Lower leg skin (tissue), 4 donors: ENCODE measurements around the gene TCF7L2. TPM values are rescaled to one million over a fixed set of nuclear protein-coding genes. Genes with fewer than 3 reads are reported as not detected.
"Not testable (repeated sequence)": the region's sequence is repeated elsewhere in the genome, so short reads cannot be mapped to it uniquely, and the experiment has no call there.

ENCODE experiments used
- DNase-seq, 2 donors: peaks; one replicate each; pipeline ENCODE4 v3.0.0-alpha.2; 2019; ENCODE audit warnings: low spot score in 2 of 2
- H3K4me3 ChIP-seq: fragments of 200-600 bp; sonication (generic); 2 replicates; pipeline ENCODE4 v1.5.1; 2017; ENCODE audit warnings: mild to moderate bottlenecking, low read depth; ENCODE audit not compliant: poor library complexity, severe bottlenecking
- CTCF ChIP-seq, 3 donors: fragments of 450-650 bp; IDR thresholded peaks; one replicate each; pipeline ENCODE4 v1.5.1; 2016; ENCODE audit warnings: antibody characterized with exemption in 3 of 3, mild to moderate bottlenecking in 3 of 3, moderate library complexity in 2 of 3
- POLR2A ChIP-seq, 2 donors: fragments of 450-650 bp; IDR thresholded peaks; one replicate each; pipeline ENCODE4 v1.6.1; 2016 to 2017; ENCODE audit warnings: antibody characterized with exemption in 2 of 2, mild to moderate bottlenecking in 1 of 2, moderate library complexity in 1 of 2
- WGBS, 2 donors: methylation state at CpG; one replicate each; pipeline ENCODE4 v1.1.5; 2018; 5-methylcytosine and 5-hydroxymethylcytosine counted together
- intact Hi-C: fragments of 100-400 bp; cut with DNase I; formaldehyde crosslinking; loops from one replicate; pipeline ENCODE4 v1.15.0; 2023; ENCODE audit warnings: low total_unique reads
- total RNA-seq, 4 donors: library from RNA; depleted of rRNA; stranded (reverse); fragments of >200 nt; gene quantifications; one replicate each; pipeline ENCODE4 v1.1.0, GENCODE V29; 2016

Gene TCF7L2
- total RNA-seq, 4 donors from 2014 or later, result 5.6 to 23.1 (median 16.2) TPM

GRCh38 chr10:113108948-113109347 is 158.9 kb downstream of the TCF7L2 start:
- TF ChIP-seq CTCF (IDR thresholded peaks at IDR 0.05) (no peak), POLR2A (IDR thresholded peaks at IDR 0.05) (no peak)
- H3K4me3 ChIP-seq, result no peak overlapping the region
- 95 to 96% methylated on average over 8 of the region's 8 CpGs for WGBS, 2 donors
- intact Hi-C loops, result loop anchor here (10.0 kb wide), 1 partner anchor 154 kb away; the partner anchor contains the start of gene TCF7L2
- DNase-seq, result no peak

DNA sequence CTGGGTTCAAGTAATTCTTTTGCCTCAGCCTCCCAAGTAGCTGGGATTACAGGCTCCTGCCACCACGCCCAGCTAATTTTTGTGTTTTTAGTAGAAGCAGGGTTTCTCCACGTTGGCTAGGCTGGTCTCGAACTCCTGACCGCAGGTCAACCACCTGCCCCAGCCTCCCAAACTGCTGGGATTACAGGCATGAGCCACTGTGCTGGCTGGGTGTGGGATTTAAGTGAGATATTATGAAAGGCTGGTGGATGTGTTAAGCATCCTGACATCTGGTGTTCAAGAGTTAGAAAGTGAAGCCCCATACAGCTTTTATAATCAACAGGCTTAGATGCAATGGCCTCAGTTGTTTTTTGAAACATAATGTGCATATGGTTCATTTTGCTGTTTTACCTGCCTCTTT is 159.4 kb downstream of the TCF7L2 start:
- WGBS, 2 donors, result 91 to 93% methylated on average over 4 of the region's 4 CpGs
- intact Hi-C loops, result loop anchor here (10.0 kb wide), 1 partner anchor 155 kb away; the partner anchor contains the start of gene TCF7L2

GRCh38 chr10:113111260-113111659 is 161.2 kb downstream of the TCF7L2 start:
- WGBS, 2 donors, result 58 to 88% methylated on average over 3 of the region's 3 CpGs
- no peak for DNase-seq
- TF ChIP-seq CTCF (IDR thresholded peaks at IDR 0.05), result no peak
- TF ChIP-seq POLR2A (IDR thresholded peaks at IDR 0.05), result no peak
- H3K4me3 ChIP-seq, result no peak overlapping the region
- intact Hi-C loops, result no loop called here

More for the DNA sequence above, 159.4 kb downstream of the TCF7L2 start:
- not testable (repeated sequence) for DNase-seq, H3K4me3 ChIP-seq

GRCh38 chr10:113111900-113112853 is 162.1 kb downstream of the TCF7L2 start:
- H3K4me3 ChIP-seq, result no peak overlapping the region
- intact Hi-C loops, result no loop called here
- WGBS, 2 donors, result 29 to 31% methylated on average over 12 of the region's 12 CpGs
- TF ChIP-seq CTCF (IDR thresholded peaks at IDR 0.05) (no peak), POLR2A (IDR thresholded peaks at IDR 0.05) (no peak)
- peak; percentile 84 to 91 for DNase-seq

- TF ChIP-seq CTCF (IDR thresholded peaks at IDR 0.05) (no peak), POLR2A (IDR thresholded peaks at IDR 0.05) (no peak)
- WGBS, 2 donors, result 96% methylated on average over 5 of the region's 5 CpGs
- no peak for DNase-seq
- H3K4me3 ChIP-seq, result no peak overlapping the region
- intact Hi-C loops, result no loop called here
Measured at GRCh38 chr10:113113241-113113640, 163.2 kb downstream of the TCF7L2 start.

GRCh38 chr10:113113918-113114317 is 163.9 kb downstream of the TCF7L2 start:
- WGBS, 2 donors, result 73 to 94% methylated on average over 1 of the region's 1 CpG
- no peak for TF ChIP-seq CTCF (IDR thresholded peaks at IDR 0.05)
- intact Hi-C loops, result no loop called here
- no peak for DNase-seq
- H3K4me3 ChIP-seq, result no peak overlapping the region
